A673 (cell line): ENCODE data around the gene CLDN1. TPM values are rescaled to one million over a fixed set of nuclear protein-coding genes. Genes with fewer than 3 reads are reported as not detected.
A peak's percentile ranks its signal among the peaks of the same experiment; 100 is the strongest.

ENCODE experiments used
- BruUV-seq: library from RNA; stranded (reverse); fragments of 400-500 nt; replicated peaks from 2 replicates; lab custom pipeline; 2021; lab: Mats Ljungman, UMichigan
- CTCF ChIA-PET: fragments of 300-600 bp; sonication (Branson Sonifier 250); formaldehyde crosslinking; loops from one replicate; lab custom pipeline; 2022; ENCODE audit warnings: antibody characterized with exemption; lab: Charles Lee
- POLR2A ChIA-PET: fragments of 300-600 bp; sonication (Branson Sonifier 250); formaldehyde crosslinking; loops from one replicate; lab custom pipeline; 2022; ENCODE audit warnings: antibody characterized with exemption; ENCODE audit not compliant: low non-redundant PET; lab: Charles Lee
- DNase-seq: peaks from one replicate; pipeline ENCODE4 v3.0.0-alpha.2; 2015; ENCODE audit warnings: low spot score
- H3K27ac ChIP-seq: fragments of 200-600 bp; sonication (generic); 2 replicates; pipeline ENCODE4 v1.5.1; 2016; ENCODE audit warnings: mixed run types, low read depth, mild to moderate bottlenecking, mixed read lengths, antibody characterized with exemption, low read length; ENCODE audit not compliant: poor library complexity, severe bottlenecking
- H3K27me3 ChIP-seq: fragments of 200-600 bp; sonication (generic); replicated peaks from 2 replicates; pipeline ENCODE4 v1.6.1; 2017; ENCODE audit warnings: mixed run types, low read depth, mild to moderate bottlenecking, mixed read lengths, antibody characterized with exemption, low read length; ENCODE audit not compliant: insufficient read depth, poor library complexity
- H3K36me3 ChIP-seq: fragments of 200-600 bp; sonication (generic); 2 replicates; pipeline ENCODE4 v1.6.1; 2016; ENCODE audit warnings: mixed run types, mild to moderate bottlenecking, mixed read lengths, antibody characterized with exemption, low read length; ENCODE audit not compliant: insufficient read depth, poor library complexity, severe bottlenecking
- H3K4me1 ChIP-seq: fragments of 200-600 bp; sonication (generic); 2 replicates; pipeline ENCODE4 v1.6.1; 2017; ENCODE audit warnings: mixed run types, mild to moderate bottlenecking, mixed read lengths, antibody characterized with exemption, low read length; ENCODE audit not compliant: insufficient read depth, poor library complexity, severe bottlenecking
- H3K4me3 ChIP-seq: fragments of 200-600 bp; sonication (generic); 2 replicates; pipeline ENCODE4 v1.5.1; 2016; ENCODE audit warnings: low read depth, mixed run types, mild to moderate bottlenecking, mixed read lengths, low read length; ENCODE audit not compliant: poor library complexity, severe bottlenecking
- H3K9me3 ChIP-seq: fragments of 200-600 bp; sonication (generic); 2 replicates; pipeline ENCODE4 v1.6.1; 2016; ENCODE audit warnings: mixed run types, low read depth, mild to moderate bottlenecking, mixed read lengths, antibody characterized with exemption, low read length; ENCODE audit not compliant: poor library complexity, severe bottlenecking
- EZH2 ChIP-seq: fragments of 200-600 bp; sonication (generic); IDR thresholded peaks from 2 replicates; pipeline ENCODE4 v1.6.1; 2017; ENCODE audit warnings: borderline replicate concordance, low read depth, mild to moderate bottlenecking, mixed read lengths, antibody characterized with exemption, low read length; ENCODE audit not compliant: poor library complexity, severe bottlenecking
- intact Hi-C: fragments of 100-400 bp; cut with micrococcal nuclease; formaldehyde crosslinking; loops from one replicate; pipeline ENCODE4 v1.10.0; 2022; ENCODE audit not compliant: unreplicated experiment
- total RNA-seq: library from RNA; stranded (reverse); gene quantifications from 2 replicates; pipeline ENCODE4 v1.2.3, GENCODE V29; 2021
- TF ChIP-seq, protein P1 (sequence below): fragments of 300-800, 200-600 bp; sonication (generic); conservative IDR thresholded peaks from 2 replicates; pipeline ENCODE4 v1.5.1; 2017; ENCODE audit warnings: low read depth, mild to moderate bottlenecking, antibody characterized with exemption, low read length, moderate library complexity, mixed read lengths

Gene CLDN1
- total RNA-seq, 1 experiment from 2014 or later: 184 TPM

GRCh38 chr3:190260301-190260700 lies 61.9 kb downstream of the CLDN1 start:
- peaks cover 13% of the 10 kb centered on the region for H3K4me1 ChIP-seq
- BruUV-seq: no TSS peak
- H3K9me3 ChIP-seq: no peaks in the 10 kb centered on the region
- no peaks in the 10 kb centered on the region for H3K36me3 ChIP-seq
- ChIA-PET POLR2A (no interaction called here), CTCF (no interaction called here)
- no peak overlapping the region for H3K4me3 ChIP-seq
- intact Hi-C loops: no loop called here
- no peak for DNase-seq
- H3K27ac ChIP-seq: no peak overlapping the region
- no peaks in the 10 kb centered on the region for H3K27me3 ChIP-seq
- TF ChIP-seq, protein P1, sequence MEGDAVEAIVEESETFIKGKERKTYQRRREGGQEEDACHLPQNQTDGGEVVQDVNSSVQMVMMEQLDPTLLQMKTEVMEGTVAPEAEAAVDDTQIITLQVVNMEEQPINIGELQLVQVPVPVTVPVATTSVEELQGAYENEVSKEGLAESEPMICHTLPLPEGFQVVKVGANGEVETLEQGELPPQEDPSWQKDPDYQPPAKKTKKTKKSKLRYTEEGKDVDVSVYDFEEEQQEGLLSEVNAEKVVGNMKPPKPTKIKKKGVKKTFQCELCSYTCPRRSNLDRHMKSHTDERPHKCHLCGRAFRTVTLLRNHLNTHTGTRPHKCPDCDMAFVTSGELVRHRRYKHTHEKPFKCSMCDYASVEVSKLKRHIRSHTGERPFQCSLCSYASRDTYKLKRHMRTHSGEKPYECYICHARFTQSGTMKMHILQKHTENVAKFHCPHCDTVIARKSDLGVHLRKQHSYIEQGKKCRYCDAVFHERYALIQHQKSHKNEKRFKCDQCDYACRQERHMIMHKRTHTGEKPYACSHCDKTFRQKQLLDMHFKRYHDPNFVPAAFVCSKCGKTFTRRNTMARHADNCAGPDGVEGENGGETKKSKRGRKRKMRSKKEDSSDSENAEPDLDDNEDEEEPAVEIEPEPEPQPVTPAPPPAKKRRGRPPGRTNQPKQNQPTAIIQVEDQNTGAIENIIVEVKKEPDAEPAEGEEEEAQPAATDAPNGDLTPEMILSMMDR: no peak
- no peak for TF ChIP-seq EZH2

DNA sequence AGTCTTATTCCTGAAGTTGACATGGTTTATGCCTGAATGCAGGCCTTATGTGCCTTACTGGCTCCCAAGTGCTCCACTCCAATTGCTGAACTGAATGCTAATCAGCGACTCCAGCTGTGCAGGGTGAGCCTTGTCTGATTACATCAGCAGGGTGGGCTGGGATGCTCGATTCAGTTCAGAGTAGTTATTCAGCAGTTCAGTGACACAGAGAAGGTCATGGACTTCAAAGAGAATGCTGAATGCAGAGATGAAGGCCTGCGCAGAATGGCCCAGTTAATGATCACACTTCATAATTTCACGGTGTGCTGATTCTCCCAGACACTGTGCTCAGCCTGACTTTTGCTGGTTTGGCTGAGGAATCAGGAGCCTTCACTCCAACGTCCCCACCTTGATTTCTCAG lies 63.6 kb downstream of the CLDN1 start:
- intact Hi-C loops: no loop called here
- peaks cover 13% of the 10 kb centered on the region for H3K4me1 ChIP-seq
- TF ChIP-seq, protein P1: no peak
- no peak for TF ChIP-seq EZH2
- ChIA-PET CTCF (no interaction called here), POLR2A (no interaction called here)
- no peak overlapping the region for H3K4me3 ChIP-seq
- BruUV-seq: no TSS peak
- H3K27me3 ChIP-seq: no peaks in the 10 kb centered on the region
- no peaks in the 10 kb centered on the region for H3K9me3 ChIP-seq
- H3K36me3 ChIP-seq: no peaks in the 10 kb centered on the region
- H3K27ac ChIP-seq: no peak overlapping the region
- peak; percentile 72 for DNase-seq

Other genes starting within 250 kb of the CLDN1 start
- 19.6 and 21.7 TPM in 2 replicates for gene P3H2, start 201.5 kb downstream of the CLDN1 start, total RNA-seq
- gene CLDN16, start 65.7 kb upstream of the CLDN1 start, total RNA-seq: 0.09 and 0.50 TPM in 2 replicates
- gene TMEM207, start 127.5 kb upstream of the CLDN1 start, total RNA-seq: not detected in 2 replicates
- 207 and 233 TPM in 2 replicates for gene IL1RAP, start 191.6 kb upstream of the CLDN1 start, total RNA-seq